LNCaP clone FGC (cell line): ENCODE measurements around the gene KIAA0930.

Experiments used
- DNase-seq: peaks from one replicate; pipeline ENCODE4 v3.0.0-alpha.2; 2011; ENCODE audit warnings: low read depth
- H3K4me3 ChIP-seq: 2 replicates; pipeline ENCODE4 v1.5.1; 2011; ENCODE audit warnings: mild to moderate bottlenecking, low read depth, low read length, control low read depth
- CTCF ChIP-seq: IDR thresholded peaks from 2 replicates; pipeline ENCODE4 v1.5.1; 2012; ENCODE audit warnings: mild to moderate bottlenecking; ENCODE audit not compliant: control insufficient read depth, insufficient read depth; ENCODE audit errors: extremely low read depth

KIAA0930 gene

DNA sequence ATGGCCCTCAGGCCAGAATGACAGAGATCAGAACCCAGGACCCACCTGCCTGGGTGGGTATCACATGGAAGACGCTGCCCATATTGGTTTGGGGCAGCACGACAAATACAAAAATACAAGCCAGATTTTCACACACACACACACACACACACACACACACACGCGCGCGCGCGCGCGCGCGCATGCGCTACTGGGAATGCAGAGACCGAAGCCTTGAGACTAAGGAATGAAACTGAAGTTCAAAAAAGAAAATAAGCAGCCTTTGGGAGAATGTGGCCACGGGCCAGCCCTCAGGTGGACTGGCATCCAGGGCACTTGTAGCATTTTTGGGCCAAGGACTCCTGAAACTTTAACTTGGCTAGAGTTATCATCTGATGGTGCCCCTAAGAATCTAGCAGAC is 98.3 kb downstream of the KIAA0930 start:
- no peak overlapping the region for H3K4me3 ChIP-seq
- TF ChIP-seq CTCF = no peak
- no peak for DNase-seq
